Fibroblast of villous mesenchyme (primary cell): ENCODE measurements around the gene PFDN2. TPM values are rescaled to one million over a fixed set of nuclear protein-coding genes. Genes with fewer than 3 reads are reported as not detected.

Experiments used
- DNase-seq: peaks from one replicate; pipeline ENCODE4 v3.0.0-alpha.2; 2010; ENCODE audit warnings: low read depth
- H3K4me3 ChIP-seq: 2 replicates; pipeline ENCODE4 v1.5.1; 2011; ENCODE audit warnings: low read depth, mild to moderate bottlenecking, low read length
- total RNA-seq: library from RNA; depleted of rRNA; stranded (reverse); fragments of >200 nt; gene quantifications from 2 replicates; pipeline ENCODE4 v1.2.3, GENCODE V29; 2012
- TF ChIP-seq, protein P1 (sequence below): IDR thresholded peaks from 2 replicates; pipeline ENCODE4 v1.5.1; 2012; ENCODE audit warnings: low read depth, mild to moderate bottlenecking, low read length; ENCODE audit not compliant: insufficient read depth

The PFDN2 gene
- total RNA-seq, 1 donor, result 25.9 TPM

DNA sequence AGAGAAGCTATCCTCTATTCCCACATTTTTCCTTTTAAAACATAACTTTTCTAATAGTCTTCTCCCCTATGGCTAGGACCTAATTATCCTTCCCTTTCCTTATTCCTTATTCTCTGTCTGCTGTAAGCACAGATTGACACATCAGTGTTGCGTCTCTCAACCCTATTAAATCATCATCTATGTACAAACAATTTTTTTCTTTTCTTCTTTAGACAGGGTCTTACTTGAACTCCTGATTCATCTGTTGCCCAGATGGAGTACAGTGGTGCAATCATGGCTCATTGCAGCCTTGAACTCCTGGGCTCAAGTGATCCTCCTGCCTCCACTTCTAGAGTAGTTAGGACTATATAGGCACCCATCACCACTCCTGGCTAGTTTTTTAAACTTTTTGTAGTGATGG lies 11.4 kb downstream of the PFDN2 start:
- no peak for DNase-seq
- H3K4me3 ChIP-seq, result no peak overlapping the region
- TF ChIP-seq, protein P1, sequence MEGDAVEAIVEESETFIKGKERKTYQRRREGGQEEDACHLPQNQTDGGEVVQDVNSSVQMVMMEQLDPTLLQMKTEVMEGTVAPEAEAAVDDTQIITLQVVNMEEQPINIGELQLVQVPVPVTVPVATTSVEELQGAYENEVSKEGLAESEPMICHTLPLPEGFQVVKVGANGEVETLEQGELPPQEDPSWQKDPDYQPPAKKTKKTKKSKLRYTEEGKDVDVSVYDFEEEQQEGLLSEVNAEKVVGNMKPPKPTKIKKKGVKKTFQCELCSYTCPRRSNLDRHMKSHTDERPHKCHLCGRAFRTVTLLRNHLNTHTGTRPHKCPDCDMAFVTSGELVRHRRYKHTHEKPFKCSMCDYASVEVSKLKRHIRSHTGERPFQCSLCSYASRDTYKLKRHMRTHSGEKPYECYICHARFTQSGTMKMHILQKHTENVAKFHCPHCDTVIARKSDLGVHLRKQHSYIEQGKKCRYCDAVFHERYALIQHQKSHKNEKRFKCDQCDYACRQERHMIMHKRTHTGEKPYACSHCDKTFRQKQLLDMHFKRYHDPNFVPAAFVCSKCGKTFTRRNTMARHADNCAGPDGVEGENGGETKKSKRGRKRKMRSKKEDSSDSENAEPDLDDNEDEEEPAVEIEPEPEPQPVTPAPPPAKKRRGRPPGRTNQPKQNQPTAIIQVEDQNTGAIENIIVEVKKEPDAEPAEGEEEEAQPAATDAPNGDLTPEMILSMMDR, result no peak

DNA sequence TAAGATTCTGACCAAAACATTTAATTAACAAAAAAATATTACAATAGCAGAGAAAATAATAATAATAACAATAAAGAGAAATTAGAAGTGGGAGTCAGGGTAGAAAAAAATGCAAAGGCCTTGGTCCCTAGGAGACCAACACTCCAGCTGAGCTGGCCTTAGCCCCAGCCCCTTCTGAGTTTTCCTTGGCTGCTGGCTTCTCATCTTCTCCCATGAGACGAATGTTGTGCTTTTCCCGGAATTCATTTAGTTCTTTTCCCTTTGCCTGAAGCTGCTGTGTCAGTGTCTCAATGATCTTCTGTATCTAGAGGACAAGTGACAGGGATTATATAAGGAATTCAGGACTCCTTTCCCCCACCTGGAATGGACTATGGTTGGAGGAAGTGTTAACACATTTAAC lies 17.3 kb downstream of the PFDN2 start:
- no peak overlapping the region for H3K4me3 ChIP-seq
- TF ChIP-seq, protein P1, result no peak
- no peak for DNase-seq

DNA sequence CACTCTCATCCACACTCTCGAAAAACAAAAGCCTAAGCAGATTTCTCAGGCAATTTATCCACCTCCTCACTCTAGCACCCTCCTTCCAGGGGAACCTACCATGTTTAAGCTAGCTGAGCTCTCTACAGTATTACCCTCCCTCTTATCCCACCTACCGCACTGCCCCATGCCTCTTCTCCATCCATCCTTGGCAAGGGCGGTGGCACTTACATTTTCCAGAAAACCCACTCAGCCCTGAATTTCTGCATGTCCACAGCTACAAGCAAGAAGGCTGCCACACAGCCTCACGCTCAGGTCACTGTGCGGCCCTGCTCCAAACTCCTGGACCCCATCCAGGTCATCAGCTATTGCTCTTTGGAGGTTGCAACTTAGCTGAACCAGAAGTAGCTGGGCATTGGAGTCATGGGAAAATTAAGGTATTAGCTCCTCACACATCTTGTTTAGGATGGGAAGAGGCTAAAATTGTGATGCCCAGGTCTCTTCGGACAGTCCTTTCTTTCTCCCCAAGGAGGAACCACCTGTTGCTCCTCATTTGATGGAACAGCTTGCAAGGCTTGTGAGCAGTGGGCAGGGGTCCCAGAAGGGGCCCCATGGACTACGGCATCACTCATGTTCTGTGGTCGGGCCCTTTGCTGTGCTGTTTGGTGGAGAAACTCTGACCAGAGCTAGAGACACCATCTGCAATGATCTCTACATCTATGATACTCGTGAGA lies 18.6 kb downstream of the PFDN2 start:
- DNase-seq, result no peak

DNA sequence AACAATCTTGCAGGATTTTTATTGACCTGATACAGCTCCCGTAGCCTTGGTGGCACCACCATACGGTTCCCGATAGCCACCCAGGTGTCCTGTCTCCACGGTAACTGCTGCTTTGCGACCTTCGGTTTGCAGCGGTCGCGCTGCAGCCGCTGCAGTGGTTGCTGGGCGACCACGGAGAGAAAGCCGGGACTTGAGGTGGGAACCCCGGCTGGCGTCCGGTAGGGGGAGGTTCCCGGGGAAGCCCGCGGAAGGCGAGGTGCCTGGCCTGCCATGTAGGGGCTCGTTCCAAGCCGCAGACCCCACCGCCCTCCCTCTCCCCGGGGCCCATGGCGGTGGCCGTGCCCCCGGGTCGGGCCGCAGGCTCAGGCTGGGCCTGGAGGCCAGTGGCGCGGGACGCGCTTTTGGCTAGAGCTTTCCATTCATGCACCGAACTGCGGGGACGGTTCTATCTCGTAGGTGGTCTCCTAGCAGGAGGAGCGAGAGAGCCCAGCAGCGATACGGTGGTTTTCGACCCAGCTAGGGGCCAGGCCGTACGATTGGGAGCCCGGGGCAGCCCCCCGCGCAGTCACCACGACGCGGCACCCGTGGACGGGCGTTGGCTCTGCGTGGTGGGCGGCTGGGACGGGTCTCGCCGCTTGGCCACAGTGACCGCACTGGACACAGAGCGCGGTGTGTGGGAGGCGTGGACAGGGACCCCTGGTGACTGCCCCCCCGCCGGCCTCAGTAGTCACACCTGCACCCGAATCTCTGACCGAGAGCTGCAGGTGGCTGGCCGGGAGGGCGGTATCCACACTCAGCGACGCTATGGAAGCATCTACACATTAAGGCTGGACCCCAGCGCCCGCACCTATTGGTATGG lies 19.4 kb downstream of the PFDN2 start, which contains the start of gene KLHDC9:
TSS of gene KLHDC9 (plus strand) at position 152 of the 859 bp plus-strand sequence. CDS start at position 327, 175 bp downstream.
- peak within 1 kb of the TSS; percentile 70 for H3K4me3 ChIP-seq
- DNase-seq, result peak; percentile 79
- TF ChIP-seq, protein P1, result peak; percentile 5

More for the DNA sequence above, 18.6 kb downstream of the PFDN2 start:
- H3K4me3 ChIP-seq, result no peak overlapping the region
- TF ChIP-seq, protein P1, result no peak

DNA sequence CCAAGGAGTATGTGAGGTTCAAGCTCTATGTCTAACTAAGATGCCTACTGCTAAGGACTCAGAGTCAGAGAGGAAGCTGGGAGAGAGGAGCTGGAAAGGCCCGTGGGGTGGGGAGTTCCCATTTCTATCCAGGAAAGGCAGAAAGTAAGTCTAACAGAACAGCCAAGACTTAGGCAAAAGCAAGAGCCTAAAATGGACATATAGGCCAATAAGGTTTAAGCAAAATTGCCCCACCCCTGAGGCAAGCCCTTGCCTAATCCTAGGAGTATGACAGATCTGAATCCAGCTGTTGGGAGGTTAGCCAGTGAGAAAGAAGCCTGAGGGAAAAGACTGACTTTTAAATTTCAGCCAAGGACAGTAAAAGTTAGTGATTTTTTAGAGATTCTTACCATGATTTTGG lies 21.3 kb downstream of the PFDN2 start:
- TF ChIP-seq, protein P1, result no peak
- DNase-seq, result peak; percentile 87
- H3K4me3 ChIP-seq, result no peak overlapping the region

DNA sequence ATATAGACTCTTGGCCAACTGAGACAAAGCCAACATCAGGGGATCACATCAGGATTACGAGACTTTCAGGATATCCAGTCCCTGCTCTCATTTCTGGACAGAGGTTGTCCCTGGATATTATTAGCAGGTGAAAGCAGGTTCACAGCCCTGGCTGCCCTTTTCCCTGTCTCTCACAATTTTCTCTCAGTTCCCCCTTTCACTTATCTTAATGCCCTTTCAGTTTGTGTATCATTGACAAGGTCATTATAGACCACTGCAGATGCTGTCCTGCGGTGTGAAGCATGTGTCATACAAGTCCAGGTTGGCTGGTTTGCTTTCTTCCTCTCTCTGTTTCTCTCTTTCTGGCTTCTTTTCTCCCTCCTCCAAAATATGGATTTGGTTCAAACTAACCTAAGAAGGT lies 21.8 kb downstream of the PFDN2 start:
- no peak for DNase-seq

More for the DNA sequence above, 21.8 kb downstream of the PFDN2 start:
- H3K4me3 ChIP-seq, result no peak overlapping the region
- TF ChIP-seq, protein P1, result no peak
